Keratinocyte (primary cell): ENCODE measurements around the gene MIS18A.

ENCODE experiments used
- EZH2 ChIP-seq: IDR thresholded peaks from one replicate; pipeline ENCODE4 v1.6.1; 2012; ENCODE audit warnings: inconsistent platforms, mild to moderate bottlenecking, low read length, moderate library complexity
- TF ChIP-seq, protein P1 (sequence below), 3 experiments: IDR thresholded peaks in 1 of 3; conservative IDR thresholded peaks in 1 of 3; optimal IDR thresholded peaks in 1 of 3; 2 replicates in 2 of 3; 3 replicates in 1 of 3; pipeline versions ENCODE3 to v1.5.1; 2011; ENCODE audit warnings: low read length in 3 of 3, mild to moderate bottlenecking in 3 of 3, moderate library complexity in 2 of 3, control low read depth in 1 of 3, inconsistent platforms in 1 of 3; ENCODE audit not compliant: insufficient read depth in 2 of 3; ENCODE audit errors: extremely low read depth in 1 of 3

DNA sequence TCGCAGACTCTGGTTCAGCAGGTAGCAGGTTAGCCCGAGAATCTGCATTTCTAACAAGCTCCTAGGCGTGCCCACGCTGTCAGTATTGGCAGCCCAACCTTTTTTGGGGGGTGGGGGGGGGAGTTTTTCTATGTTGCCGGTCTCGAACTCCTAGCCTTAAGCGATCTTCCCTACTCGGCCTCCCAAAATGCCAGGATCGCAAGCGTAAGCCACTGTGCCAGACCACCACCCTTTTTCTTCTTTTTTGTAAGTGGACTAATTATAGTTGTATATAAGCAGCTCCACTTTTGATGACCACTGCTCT, 480 bp upstream of the MIS18A start:
- TF ChIP-seq, protein P1, sequence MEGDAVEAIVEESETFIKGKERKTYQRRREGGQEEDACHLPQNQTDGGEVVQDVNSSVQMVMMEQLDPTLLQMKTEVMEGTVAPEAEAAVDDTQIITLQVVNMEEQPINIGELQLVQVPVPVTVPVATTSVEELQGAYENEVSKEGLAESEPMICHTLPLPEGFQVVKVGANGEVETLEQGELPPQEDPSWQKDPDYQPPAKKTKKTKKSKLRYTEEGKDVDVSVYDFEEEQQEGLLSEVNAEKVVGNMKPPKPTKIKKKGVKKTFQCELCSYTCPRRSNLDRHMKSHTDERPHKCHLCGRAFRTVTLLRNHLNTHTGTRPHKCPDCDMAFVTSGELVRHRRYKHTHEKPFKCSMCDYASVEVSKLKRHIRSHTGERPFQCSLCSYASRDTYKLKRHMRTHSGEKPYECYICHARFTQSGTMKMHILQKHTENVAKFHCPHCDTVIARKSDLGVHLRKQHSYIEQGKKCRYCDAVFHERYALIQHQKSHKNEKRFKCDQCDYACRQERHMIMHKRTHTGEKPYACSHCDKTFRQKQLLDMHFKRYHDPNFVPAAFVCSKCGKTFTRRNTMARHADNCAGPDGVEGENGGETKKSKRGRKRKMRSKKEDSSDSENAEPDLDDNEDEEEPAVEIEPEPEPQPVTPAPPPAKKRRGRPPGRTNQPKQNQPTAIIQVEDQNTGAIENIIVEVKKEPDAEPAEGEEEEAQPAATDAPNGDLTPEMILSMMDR (optimal IDR thresholded peaks at IDR 0.05 in 1 of 3, IDR thresholded peaks at IDR 0.05 in 1 of 3, conservative IDR thresholded peaks at IDR 0.05 in 1 of 3; ENCODE audit: extremely low read depth in 1 of 3, insufficient read depth in 2 of 3, low read length in 3 of 3): no peak
- no peak for TF ChIP-seq EZH2
